Caco-2 (cell line): Measurements from ENCODE around the gene CTTN. TPM values are rescaled to one million over a fixed set of nuclear protein-coding genes. Genes with fewer than 3 reads are reported as not detected.
A peak's percentile ranks its signal among the peaks of the same experiment; 100 is the strongest.

Experiments
- BruUV-seq: library from RNA; stranded (reverse); fragments of 400-500 nt; replicated peaks from 2 replicates; lab custom pipeline; 2021; lab: Mats Ljungman, UMichigan
- CTCF ChIA-PET: fragments of 300-600 bp; sonication (Branson Sonifier 250); formaldehyde crosslinking; loops from one replicate; lab custom pipeline; 2022; ENCODE audit warnings: antibody characterized with exemption; lab: Charles Lee
- POLR2A ChIA-PET: fragments of 300-600 bp; sonication (Branson Sonifier 250); formaldehyde crosslinking; loops from one replicate; lab custom pipeline; 2022; ENCODE audit warnings: antibody characterized with exemption; lab: Charles Lee
- DNase-seq, 2 experiments: peaks; one replicate each; pipeline versions ENCODE4 v3.0.0 to v3.0.0-alpha.2; 2020 to 2022
- H3K27me3 ChIP-seq: replicated peaks from 2 replicates; pipeline ENCODE4 v1.6.0; 2011; ENCODE audit warnings: low read length; ENCODE audit not compliant: control insufficient read depth, insufficient read depth
- H3K36me3 ChIP-seq: 2 replicates; pipeline ENCODE4 v1.5.1; 2011; ENCODE audit warnings: low read length; ENCODE audit not compliant: control insufficient read depth, insufficient read depth
- H3K4me1 ChIP-seq: fragments of 250-450 bp; sonication (Bioruptor Pico); 2 replicates; pipeline ENCODE4 v1.5.1; 2020; ENCODE audit warnings: mild to moderate bottlenecking
- H3K4me3 ChIP-seq: 2 replicates; pipeline ENCODE4 v1.5.1; 2011; ENCODE audit warnings: low read depth, mild to moderate bottlenecking, control low read depth, low read length
- H3K9me3 ChIP-seq: fragments of 250-450 bp; sonication (Bioruptor Pico); 2 replicates; pipeline ENCODE4 v1.5.1; 2020; ENCODE audit warnings: mild to moderate bottlenecking, moderate library complexity
- H3K27ac Mint-ChIP-seq: one replicate; pipeline ENCODE4 v1.8.0; 2022; ENCODE audit warnings: mixed read lengths; ENCODE audit not compliant: unreplicated experiment
- H3K27me3 Mint-ChIP-seq: one replicate; pipeline ENCODE4 v1.8.0; 2022; ENCODE audit warnings: mixed read lengths; ENCODE audit not compliant: insufficient read depth, unreplicated experiment
- H3K36me3 Mint-ChIP-seq: one replicate; pipeline ENCODE4 v1.8.0; 2022; ENCODE audit warnings: mild to moderate bottlenecking, mixed read lengths; ENCODE audit not compliant: insufficient read depth, unreplicated experiment
- H3K4me1 Mint-ChIP-seq: one replicate; pipeline ENCODE4 v1.8.0; 2022; ENCODE audit warnings: low read depth, mixed read lengths; ENCODE audit not compliant: unreplicated experiment
- H3K4me3 Mint-ChIP-seq: one replicate; pipeline ENCODE4 v1.8.0; 2022; ENCODE audit warnings: mild to moderate bottlenecking, moderate library complexity, mixed read lengths; ENCODE audit not compliant: unreplicated experiment
- H3K9me3 Mint-ChIP-seq: one replicate; pipeline ENCODE4 v1.8.0; 2022; ENCODE audit warnings: mixed read lengths; ENCODE audit not compliant: unreplicated experiment
- intact Hi-C: fragments of 100-400 bp; cut with micrococcal nuclease; formaldehyde crosslinking; loops from one replicate; pipeline ENCODE4 v1.10.0; 2022; ENCODE audit not compliant: unreplicated experiment
- total RNA-seq: library from RNA; stranded (reverse); gene quantifications from 2 replicates; pipeline ENCODE4 v1.2.3, GENCODE V29; 2022
- TF ChIP-seq, protein P1 (sequence below), 2 experiments: fragments of 200-600 bp in 1 of 2; IDR thresholded peaks; 1 replicate in 1 of 2; 2 replicates in 1 of 2; pipeline versions ENCODE4 v1.5.1 to v1.8.0; 2011 to 2022; ENCODE audit warnings: antibody characterized with exemption in 1 of 2, control low read depth in 1 of 2, inconsistent platforms in 1 of 2, low read depth in 1 of 2, low read length in 1 of 2, mild to moderate bottlenecking in 1 of 2, moderate library complexity in 1 of 2; ENCODE audit not compliant: insufficient read depth in 1 of 2, severe bottlenecking in 1 of 2, unreplicated experiment in 1 of 2

The CTTN gene
- total RNA-seq, 1 experiment from 2014 or later: 502 TPM

DNA sequence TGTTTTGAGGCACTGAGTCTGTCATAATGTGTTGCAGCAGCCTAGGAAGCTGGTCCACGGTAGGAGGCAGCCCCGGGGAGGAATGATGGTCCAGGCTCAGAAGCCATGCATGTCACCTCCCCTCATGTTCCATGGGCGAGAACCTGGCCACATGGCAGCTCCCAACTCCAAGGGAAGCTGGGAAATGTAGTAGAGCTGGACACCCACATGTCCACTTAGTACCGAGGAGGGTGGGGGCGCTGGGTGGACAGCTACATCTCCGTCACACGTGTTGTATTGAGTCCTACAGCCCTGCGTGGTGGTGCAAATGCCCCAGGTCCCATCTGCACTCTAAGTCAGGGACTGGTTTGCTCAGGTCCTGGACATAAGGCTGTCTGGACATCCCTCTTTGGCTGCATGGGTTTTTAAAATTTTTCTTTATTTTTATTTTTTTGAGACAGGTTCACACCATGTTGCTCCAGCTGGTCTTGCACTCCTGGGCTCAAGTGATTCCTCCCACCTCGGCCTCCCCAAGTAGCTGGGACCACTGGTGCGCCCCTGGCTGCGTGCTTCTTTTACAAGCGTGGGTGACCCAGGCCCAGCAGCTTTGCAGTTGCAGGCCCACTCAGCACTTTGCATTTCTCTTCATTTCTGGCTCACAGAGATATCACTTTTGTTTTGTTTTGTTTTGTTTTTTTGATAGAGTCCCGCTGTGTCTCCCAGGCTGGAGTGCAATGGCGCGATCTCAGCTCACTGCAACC lies 3.9 kb upstream of the CTTN start:
- Histone ChIP-seq H3K4me1 (peaks cover 7% of the 10 kb centered on the region; the same call in 1 of the 2 replicates), H3K36me3 (peaks cover 2% of the 10 kb centered on the region; the same call in 1 of the 2 replicates), H3K4me3 (no peak overlapping the region), H3K9me3 (no peaks in the 10 kb centered on the region), H3K27me3 (no peaks in the 10 kb centered on the region)
- no peaks in the 10 kb centered on the region for H3K9me3 Mint-ChIP-seq
- peaks cover 16% of the 10 kb centered on the region for H3K4me1 Mint-ChIP-seq
- DNase-seq: peak in 1 of 2 experiments; percentile 32
- peaks cover 83% of the 10 kb centered on the region for H3K36me3 Mint-ChIP-seq
- POLR2A ChIA-PET: no interaction called here
- intact Hi-C loops: no loop called here
- no TSS peak for BruUV-seq
- no peaks in the 10 kb centered on the region for H3K27me3 Mint-ChIP-seq
- H3K4me3 Mint-ChIP-seq: no peak overlapping the region
- TF ChIP-seq, protein P1, sequence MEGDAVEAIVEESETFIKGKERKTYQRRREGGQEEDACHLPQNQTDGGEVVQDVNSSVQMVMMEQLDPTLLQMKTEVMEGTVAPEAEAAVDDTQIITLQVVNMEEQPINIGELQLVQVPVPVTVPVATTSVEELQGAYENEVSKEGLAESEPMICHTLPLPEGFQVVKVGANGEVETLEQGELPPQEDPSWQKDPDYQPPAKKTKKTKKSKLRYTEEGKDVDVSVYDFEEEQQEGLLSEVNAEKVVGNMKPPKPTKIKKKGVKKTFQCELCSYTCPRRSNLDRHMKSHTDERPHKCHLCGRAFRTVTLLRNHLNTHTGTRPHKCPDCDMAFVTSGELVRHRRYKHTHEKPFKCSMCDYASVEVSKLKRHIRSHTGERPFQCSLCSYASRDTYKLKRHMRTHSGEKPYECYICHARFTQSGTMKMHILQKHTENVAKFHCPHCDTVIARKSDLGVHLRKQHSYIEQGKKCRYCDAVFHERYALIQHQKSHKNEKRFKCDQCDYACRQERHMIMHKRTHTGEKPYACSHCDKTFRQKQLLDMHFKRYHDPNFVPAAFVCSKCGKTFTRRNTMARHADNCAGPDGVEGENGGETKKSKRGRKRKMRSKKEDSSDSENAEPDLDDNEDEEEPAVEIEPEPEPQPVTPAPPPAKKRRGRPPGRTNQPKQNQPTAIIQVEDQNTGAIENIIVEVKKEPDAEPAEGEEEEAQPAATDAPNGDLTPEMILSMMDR (IDR thresholded peaks at IDR 0.05; ENCODE audit: insufficient read depth in 1 of 2, low read depth in 1 of 2, low read length in 1 of 2, severe bottlenecking in 1 of 2, unreplicated experiment in 1 of 2): no peak
- CTCF ChIA-PET: no interaction called here
- H3K27ac Mint-ChIP-seq: no peak overlapping the region

DNA sequence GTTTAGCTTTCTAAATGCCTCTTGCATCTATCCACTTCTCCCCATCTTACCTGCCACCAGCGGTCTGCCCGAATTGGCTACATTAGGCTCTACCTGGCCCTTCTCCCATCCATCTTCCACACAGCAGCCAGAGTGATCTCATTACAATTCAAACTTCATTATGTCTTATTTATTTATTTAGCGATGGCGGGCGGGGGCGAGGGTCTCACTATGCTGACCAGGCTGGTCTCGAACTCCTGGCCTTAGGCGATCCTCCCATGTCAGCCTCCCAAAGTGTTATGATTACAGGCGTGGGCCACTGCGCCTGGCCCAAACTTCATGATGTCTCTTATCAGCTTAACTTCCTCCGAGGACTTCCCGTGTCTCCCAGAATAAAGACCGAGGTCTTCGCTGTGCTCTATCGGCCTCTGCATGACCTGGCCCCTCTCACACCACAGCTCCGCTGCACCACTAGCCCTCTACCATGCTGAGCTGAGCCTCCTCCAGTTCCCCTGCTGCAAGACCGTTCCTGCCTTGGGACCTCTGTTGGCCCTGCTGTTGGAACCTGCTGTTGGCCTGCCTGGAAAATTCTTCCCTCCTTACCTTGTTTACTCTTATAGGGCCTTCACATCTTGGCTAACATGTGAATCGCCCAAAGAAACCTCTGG lies 870 bp upstream of the CTTN start:
- TSS peak; percentile 44 for BruUV-seq
- no peaks in the 10 kb centered on the region for H3K27me3 ChIP-seq
- H3K4me1 Mint-ChIP-seq: peaks cover 20% of the 10 kb centered on the region
- H3K36me3 Mint-ChIP-seq: peaks cover 73% of the 10 kb centered on the region
- no peaks in the 10 kb centered on the region for H3K9me3 ChIP-seq
- H3K9me3 Mint-ChIP-seq: no peaks in the 10 kb centered on the region
- peak; percentile 71 to 78 for DNase-seq
- peak overlapping the region; percentile 85 for H3K27ac Mint-ChIP-seq
- H3K27me3 Mint-ChIP-seq: no peaks in the 10 kb centered on the region
- H3K4me3 ChIP-seq: peak overlapping the region; percentile 93
- H3K36me3 ChIP-seq: peaks cover 4% of the 10 kb centered on the region; the same call in 1 of the 2 replicates
- intact Hi-C loops: no loop called here
- POLR2A ChIA-PET: interaction anchor here (0.6 kb wide), 3 partner anchors 41 to 423 kb away, joined by 3 to 5 read pairs (median 4); no protein-coding TSS in a partner anchor
- CTCF ChIA-PET: interaction anchor here (0.6 to 0.7 kb wide), 2 partner anchors 76 to 431 kb away, joined by 3 to 8 read pairs; no protein-coding TSS in a partner anchor
- peaks cover 22% of the 10 kb centered on the region for H3K4me1 ChIP-seq
- H3K4me3 Mint-ChIP-seq: peak overlapping the region; percentile 81
- TF ChIP-seq, protein P1 (IDR thresholded peaks at IDR 0.05; ENCODE audit: insufficient read depth in 1 of 2, low read depth in 1 of 2, low read length in 1 of 2, severe bottlenecking in 1 of 2, unreplicated experiment in 1 of 2): no peak
